Renal cortical epithelial cell (primary cell): Measurements from ENCODE around the gene DDX25. TPM values are rescaled to one million over a fixed set of nuclear protein-coding genes. Genes with fewer than 3 reads are reported as not detected.

Experiments used
- DNase-seq: peaks from one replicate; pipeline ENCODE4 v3.0.0-alpha.2; 2011; ENCODE audit warnings: low read depth
- total RNA-seq: library from RNA; depleted of rRNA; stranded (reverse); fragments of >200 nt; gene quantifications from 2 replicates; pipeline ENCODE4 v1.2.3, GENCODE V29; 2014

The DDX25 gene
- total RNA-seq, 1 donor from 2014 or later: 0.10 TPM

DNA sequence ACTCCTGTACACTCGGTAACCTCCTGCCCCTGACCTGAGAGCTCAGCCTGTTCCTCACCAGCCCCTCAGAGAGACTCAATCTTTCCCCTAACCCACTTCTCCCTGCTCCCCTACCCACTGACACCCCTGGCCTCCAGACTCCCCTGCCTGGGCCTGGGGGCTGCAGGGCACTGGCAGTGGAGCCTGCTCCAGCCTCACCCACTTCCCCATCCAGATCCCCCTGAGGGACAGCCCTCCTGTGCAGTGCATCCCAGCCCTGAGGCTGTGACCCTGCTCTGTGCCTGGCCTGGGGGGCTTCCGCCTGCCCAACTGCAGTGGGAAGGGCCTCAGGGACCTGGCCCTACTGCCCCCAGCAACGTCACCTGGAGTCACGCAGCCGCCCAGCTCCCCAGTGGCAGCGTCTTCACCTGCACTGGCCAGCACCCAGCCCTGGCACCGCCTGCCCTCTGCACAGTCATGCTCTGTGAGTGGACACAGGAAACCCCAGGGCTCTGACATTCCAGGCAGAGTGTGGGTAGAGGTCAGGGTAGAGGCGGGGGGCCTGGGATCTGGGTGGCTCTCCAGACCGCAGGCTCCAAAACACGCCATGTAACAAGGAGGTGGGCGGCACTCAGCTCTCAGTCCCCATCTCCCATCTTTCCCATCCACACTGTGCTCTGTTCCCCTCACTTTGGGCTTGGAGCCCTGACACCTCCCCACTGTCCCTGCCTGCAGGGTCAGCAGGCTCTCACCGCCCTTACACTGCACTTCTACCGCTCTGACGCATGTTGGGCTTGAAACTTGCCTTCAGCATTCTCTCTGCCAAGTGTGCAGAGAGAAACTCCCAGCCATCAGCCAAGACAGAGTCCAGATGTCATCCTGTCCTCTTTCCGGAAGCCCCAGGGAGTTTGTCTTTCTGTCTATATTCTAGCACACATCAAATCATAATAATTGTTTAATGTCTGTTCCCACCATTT lies 46.7 kb downstream of the DDX25 start:
- no peak for DNase-seq

- no peak for DNase-seq
Measured at GRCh38 chr11:125951731-125952130, 47.4 kb downstream of the DDX25 start.

DNA sequence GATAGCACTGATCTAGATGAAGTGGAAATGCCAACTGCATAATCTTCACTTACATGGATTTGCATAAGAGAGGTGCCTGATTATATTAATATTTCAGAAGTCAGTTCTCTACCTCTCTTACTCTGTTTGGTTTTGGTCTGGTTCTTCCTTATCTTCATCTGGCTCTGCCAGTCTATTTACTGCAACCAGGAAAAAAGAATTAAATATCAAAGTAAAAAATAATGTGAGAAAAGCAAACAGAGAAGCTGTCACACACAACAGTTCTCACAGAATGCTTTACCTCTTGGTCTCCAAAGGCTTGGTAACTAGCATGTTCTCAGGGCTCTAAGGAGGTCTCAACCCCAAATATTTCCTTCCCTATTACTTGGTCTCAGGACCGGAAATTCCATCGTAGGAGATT lies 48.3 kb downstream of the DDX25 start:
- no peak for DNase-seq

GRCh38 chr11:125952973-125953372 lies 48.7 kb downstream of the DDX25 start:
- DNase-seq: no peak

GRCh38 chr11:125953401-125953935 lies 49.2 kb downstream of the DDX25 start:
- DNase-seq: no peak

GRCh38 chr11:125954123-125954944 lies 50.0 kb downstream of the DDX25 start:
- no peak for DNase-seq

DNA sequence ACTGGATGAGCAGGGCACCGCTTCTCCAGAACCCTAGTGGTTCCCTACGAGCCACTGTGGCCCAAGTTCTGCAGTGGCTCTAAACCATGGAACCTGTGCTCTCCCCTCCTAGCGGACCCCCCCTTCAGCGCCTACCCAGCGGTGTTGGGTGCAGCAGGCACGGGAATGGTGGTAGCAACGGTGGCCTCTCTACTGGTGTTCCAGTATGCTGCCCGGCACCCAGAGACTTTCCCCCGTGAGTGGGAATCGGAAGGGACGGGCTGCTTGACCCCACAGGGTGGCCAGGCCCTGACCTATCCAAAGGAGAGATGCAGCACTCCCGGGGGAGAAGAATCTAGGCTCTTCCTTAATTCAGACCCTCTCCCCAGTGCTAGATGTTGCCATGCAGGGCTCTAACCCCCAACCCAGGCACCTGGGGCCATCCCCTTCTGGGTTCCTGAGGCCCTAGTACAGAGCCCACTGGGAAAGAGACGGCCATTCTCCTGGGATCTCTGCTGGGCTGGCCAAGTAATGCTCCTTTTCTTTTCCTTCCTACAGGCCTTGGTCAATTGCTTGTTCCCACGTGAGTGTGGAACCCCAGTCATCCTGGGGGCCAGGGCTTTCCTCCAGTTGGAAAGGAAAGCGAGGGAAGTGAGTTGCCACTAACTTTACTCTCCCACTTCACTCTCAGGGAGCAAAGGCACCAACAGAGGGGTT lies 50.8 kb downstream of the DDX25 start:
- DNase-seq: no peak

DNA sequence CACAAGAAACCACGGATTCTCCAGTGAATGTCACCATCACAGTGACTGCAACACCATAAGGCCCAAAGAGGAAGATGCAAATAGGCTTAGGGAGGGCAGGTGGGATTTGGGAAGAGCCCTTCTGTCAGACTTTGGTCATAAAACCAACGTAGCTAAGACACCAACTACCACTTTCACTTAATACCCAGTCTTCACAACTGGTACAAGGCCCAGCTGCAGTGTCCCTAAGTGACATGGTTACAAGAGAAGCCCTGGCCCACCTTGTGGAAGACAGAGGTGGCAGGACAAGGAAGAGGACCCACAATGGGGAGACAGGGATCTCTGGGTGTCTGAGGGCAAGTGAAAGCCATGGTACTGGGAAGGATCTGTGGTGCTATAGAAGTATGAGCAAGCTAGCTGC lies 51.5 kb downstream of the DDX25 start:
- DNase-seq: no peak

DNA sequence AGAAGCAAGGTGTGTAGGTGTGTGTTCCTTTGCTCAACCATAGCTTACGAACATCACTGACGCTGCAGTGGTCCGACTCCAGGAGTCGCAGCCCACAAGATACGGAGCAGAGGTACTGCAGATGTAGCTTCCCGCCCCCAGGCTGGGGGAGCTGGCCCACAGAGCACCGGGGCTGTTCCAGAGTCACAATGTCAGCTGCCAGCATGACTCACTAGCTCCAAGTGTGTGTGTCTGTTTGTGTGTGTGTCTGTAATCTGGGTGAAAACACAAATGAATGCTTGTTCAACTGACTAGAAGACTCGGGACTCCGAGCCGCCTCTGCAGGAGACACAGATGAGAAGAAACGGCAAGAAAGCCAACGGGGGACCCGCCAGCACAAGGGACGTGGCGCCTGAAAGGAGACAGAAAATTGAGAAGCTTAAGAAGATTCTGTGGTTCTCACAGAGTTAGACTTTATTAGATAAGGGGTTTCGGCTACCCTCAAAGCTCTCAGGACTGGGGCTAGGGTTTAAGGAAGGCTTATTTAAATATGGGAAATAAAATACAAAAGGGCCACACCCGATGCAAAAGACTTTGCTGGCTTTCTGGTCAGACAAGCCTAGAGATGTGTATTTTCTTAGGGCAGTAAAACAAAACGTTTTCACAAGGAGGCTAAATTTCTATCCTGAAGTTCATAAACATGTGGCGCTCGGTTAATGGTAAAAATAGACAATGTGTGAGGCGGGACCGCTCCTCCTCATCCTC lies 52.3 kb downstream of the DDX25 start:
- no peak for DNase-seq

GRCh38 chr11:125957618-125958332 lies 53.5 kb downstream of the DDX25 start:
- no peak for DNase-seq

DNA sequence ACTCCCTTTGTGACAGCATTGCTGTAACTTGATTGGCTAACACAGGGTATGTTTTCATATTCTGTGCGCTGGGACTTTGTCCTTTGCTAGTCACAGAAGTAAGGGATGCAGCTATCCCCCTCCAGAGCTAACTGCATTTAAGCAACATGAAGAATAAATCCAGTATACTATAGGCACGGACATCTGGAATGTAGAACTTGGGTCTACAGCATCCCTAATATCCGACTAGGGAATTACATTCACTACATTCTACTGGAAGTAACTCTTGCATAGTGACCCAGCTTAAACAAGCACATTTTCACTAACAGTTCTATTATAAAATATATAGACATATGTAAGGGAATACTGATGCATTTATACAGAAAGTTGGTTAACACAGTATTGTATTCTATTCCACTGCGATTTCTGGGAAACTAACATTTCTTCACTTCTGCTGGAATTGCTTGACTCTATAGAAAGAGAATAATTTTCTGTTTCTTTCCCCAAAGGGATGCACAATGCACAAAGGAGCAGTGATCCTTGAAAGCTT lies 54.6 kb downstream of the DDX25 start:
- DNase-seq: no peak

DNA sequence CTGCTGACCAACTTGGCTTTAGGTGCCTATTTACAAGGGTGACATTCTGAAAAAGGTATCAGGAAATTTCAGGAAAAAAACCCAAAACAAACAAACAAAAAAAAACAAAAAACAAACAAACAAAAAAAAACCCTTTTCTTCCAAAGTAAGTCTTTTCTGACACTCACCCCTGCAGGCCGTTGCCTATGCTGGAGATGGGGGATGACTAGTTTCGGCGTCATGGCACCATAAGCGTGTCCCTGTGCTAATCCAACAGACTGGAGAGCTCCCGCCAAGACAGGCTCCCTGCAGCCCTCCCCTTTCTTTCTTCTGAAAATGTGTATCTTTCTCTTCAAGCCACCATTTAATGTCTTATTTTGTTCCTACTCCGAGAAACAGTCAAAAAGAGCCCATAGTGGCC lies 55.2 kb downstream of the DDX25 start:
- DNase-seq: no peak

- no peak for DNase-seq
Measured at GRCh38 chr11:125959931-125960330, 55.6 kb downstream of the DDX25 start.

GRCh38 chr11:125960771-125961170 lies 56.5 kb downstream of the DDX25 start:
- DNase-seq: no peak

GRCh38 chr11:125967515-125967914 lies 63.2 kb downstream of the DDX25 start:
- DNase-seq: no peak

- DNase-seq: no peak
Measured at GRCh38 chr11:125968354-125968753, 64.0 kb downstream of the DDX25 start.

GRCh38 chr11:125971618-125972017 lies 67.3 kb downstream of the DDX25 start:
- DNase-seq: no peak

GRCh38 chr11:125974284-125974683 lies 70.0 kb downstream of the DDX25 start:
- DNase-seq: no peak

GRCh38 chr11:125975634-125976033 lies 71.3 kb downstream of the DDX25 start:
- no peak for DNase-seq

- DNase-seq: no peak
Measured at GRCh38 chr11:125976156-125976555, 71.8 kb downstream of the DDX25 start.
